NCI-H146 (cell line): Measurements from ENCODE around the gene FTO.

Experiments used
- DNase-seq: peaks from one replicate; lab custom pipeline; 2025; lab: John Stamatoyannopoulos, UW

The FTO gene

DNA sequence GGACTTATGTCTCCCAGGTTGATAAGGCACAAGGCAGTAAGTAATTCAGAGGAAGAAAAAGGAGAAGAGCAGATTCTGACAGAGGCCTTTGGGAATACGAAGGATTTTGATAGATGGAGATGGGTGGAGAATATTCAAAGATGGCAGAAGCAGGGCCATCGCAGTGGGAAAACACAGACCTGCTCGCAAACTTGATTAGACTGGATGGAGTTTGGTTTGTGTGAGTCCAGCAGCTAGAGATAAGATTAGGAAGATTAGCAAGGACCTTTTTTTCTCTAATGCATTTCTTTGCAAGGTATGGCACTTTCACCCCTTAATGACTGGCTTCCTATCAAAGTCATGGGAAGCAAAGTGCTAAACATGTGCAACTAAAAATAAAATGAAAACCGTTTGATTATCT, 196.7 kb downstream of the FTO start:
- no peak for DNase-seq

DNA sequence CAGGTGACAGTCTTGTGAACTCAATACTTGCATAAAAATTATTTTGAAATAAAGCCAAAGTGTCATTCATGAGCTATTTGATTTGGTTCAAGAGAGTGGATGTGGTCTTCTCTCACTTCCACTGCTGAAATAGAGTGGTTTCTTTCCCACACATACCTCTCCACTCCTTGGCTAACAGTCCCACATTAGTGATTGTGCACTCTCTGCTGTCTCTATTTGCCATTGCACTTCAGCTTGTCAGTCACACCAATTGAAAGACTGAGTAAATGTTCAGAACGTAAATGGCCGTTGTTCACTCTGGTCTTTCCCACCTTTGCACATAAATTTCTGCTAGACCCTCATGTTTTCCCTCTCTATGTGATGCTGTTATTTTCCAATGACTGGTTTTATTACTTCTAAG, 197.5 kb downstream of the FTO start:
- DNase-seq = no peak

DNA sequence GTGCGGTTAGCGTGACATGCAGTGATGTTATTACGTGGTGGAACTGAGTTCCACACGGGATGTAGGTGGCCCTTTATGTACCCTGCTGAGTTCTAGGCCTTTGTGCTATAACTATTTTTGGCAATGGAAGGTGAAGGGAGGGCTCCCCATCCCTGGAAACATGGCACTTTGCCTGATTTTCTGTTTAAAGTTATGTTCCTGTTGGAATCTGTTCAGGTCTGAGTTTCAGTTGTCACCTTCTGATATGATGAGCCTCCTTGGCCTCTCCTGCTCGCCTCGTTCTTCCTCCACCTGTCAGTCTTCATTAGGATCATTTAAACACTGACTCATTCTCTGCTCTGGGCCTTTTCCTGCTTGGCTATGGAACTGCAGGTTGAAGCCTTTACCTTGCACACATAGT, 200.6 kb downstream of the FTO start:
- no peak for DNase-seq

DNA sequence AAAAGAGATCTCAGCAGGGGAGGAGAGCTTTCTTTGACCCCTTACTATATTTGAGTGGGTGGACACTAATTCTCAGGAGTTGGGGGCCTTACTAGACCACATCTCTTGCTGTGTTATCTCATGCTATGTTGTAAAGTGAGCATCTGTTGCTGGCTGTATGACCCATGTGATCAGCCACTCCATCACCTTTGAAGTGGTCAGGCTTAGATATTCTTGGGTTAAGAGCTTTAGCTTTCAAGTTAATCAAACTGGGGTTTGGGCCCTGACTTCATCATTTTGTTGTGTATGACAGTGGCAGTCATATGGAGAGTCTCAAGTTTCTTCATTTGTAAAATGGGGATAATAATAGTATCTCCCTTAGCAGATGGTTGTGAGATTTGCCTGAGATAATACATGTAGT, 201.1 kb downstream of the FTO start:
- no peak for DNase-seq

DNA sequence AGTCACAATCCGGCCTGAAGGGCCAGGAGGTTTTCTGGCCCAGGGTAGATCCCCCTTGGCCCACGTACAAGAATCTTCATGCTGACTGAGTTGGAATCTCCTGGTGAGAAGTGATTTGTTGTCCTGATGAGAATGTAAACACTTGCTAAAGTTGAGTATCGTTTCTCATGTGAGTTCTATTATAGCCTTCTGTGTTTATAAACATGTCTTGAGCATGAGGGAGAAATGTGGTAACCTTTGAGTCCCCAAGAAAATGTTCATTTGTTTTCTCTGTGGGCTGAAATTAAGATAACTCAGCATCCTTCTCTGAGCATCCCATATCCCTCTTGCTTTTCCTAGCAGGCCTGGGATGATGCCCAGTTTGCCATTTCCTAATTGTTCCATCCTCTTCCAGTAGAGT, 204.8 kb downstream of the FTO start:
- DNase-seq = no peak

DNA sequence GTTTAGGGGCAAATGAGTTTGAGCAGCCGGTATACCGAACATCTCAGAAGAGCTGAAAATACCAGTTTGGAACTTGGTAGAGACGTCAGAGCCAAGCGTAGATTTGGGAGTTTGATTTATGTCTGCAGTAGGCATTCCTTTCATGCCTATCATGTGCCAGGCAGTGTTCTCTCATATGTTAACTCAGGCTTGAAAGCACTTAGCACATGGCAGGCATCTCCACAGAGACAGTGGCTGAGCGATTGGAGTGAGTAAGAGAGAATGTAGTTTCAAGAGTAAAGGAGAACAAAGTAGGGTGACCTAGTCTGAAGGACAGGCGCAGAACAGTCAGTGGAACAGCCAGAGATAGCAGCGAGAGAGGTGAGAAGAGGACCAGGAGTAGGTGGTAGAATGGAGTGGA, 207.0 kb downstream of the FTO start:
- DNase-seq = no peak

DNA sequence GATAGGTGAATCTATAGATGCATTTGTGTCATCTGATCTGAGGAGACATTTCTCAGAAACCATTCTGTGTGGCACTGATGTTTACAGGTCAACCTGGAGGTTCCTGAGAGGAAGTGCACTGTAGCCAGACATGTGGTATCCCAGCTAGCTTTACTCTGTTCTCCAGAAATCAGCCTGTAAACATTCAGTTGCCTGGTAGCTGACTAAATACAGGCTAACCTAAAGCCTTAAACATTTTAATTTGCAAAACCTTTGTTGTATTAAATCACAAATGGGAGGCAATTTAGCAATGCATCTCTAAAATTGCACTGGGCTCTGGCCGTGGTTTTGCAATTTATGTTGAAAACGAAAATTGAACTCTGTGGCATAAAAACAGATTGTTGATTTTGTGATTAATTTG, 207.6 kb downstream of the FTO start:
- DNase-seq = no peak

DNA sequence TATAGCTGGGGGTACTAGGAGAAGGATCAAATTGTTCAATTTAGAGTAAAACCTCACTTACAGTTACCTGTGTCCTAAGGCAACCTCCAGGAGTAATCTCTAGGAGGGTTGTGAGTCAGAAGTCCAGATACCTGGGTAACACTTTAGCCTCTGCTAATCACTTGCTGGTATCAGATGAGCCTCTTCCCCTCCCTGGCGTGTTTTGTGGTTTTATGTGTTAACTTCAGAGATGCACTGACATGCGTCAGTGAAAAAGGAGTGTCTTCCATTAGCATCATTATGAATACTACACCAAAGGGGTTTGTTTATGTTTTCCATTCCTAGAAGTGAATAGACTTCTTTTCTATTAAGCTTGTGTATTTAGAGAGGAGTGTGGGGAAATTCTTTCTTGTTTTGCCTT, 208.2 kb downstream of the FTO start:
- DNase-seq = no peak

DNA sequence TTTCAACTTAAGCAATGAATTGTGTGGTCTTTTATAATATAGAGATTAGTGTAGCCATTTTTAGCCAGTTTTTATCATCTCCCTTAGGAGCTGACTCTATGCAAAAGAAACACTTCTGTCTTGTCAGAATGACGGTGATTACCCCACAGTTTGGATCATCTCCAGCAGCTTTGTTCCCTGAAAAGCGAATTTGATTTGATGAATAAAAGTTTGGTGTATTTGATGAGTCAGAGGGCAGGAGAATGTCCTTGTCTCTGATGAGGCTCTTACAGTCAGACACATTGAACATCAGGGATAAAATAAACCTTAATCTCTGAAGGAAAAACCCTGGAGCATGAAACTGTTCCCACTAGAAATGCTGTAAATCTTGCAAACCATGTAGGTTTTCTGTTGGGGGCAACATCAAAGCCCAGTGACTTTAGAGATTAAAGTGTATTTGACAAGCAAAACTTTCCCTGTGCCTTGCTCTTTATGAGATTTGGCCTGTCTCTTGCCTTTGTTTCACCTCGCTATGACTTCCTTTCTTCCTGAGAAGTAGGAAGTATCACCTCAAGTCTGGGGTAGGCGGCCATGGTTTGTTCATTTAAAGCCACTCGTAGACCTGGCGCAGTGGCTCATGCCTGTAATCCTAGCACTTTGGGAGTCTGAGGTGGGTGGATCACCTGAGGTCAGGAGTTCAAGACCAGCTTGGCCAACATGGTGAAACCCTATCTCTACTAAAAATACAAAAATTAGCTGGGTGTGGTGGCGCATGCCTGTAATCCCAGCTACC, 209.3 kb downstream of the FTO start:
- no peak for DNase-seq

DNA sequence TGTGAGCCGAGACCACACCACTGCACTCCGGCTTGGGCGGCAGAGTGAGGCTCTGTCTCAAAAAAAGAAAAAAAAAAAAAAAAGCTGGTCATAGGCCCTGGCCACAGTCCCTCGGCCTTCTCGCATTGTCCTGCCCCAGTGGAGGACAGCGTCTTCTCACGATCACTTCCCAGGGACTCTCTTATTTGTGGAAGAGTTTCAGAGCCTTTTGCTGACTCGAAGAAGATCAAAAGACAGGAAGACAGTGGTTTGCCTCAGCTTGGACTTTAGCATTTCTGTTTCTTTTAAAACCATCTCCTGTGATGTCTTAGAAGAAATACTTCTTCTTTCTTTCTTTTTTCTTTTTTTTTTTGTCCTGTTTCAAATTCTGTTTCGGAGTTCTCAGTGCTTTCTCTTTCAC, 210.0 kb downstream of the FTO start:
- no peak for DNase-seq

DNA sequence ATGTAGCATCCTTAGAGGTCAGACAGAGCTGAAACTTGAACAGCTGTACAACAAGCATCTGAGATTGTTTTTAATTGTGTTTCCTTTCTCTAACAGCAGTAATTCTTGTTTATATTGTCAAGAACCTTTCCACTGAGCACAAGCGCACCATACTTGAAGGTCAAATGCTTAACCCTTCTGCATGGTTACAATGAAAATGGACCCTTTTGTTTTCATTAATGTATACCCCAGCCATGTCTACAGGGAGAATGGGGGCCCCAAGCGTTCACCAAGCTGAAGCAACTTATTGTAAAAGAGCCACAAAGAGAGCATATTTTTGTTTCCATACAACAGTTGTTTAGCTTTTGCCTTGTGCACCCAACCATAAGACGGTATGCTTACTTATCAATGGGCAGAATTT, 210.8 kb downstream of the FTO start:
- no peak for DNase-seq

DNA sequence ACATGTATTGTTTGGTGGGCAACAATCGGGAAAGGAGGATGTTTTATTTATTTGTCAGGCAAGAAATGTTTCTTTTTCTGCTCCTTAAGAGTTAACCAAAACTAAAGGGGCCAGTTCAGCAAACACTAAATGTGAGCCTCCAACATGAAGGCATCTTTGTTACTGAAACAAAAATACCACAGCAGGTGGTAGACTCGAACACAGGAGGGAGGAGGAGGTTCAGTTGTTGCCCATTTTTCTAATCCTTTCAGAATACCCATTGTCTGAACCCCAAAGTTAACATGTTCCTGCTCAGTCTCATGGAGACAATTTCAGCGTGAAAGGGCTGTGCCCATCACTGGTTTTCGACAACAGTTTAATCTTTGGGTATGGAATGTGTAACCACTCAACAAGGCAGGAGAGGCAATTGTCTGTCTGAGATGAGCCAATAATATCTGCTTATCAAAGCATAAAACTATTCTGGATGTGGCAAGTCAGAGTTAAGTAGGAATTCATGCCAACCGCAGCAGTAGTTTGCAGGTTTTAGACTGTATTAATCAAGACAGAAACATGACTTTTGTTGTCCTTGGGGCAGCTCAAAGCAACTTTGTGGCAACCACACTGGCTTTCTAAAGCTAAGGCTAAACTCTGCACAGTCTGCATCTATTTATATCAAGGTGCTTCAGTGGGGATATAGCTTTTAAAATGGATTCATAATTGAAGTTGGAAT, 211.7 kb downstream of the FTO start:
- DNase-seq = no peak

DNA sequence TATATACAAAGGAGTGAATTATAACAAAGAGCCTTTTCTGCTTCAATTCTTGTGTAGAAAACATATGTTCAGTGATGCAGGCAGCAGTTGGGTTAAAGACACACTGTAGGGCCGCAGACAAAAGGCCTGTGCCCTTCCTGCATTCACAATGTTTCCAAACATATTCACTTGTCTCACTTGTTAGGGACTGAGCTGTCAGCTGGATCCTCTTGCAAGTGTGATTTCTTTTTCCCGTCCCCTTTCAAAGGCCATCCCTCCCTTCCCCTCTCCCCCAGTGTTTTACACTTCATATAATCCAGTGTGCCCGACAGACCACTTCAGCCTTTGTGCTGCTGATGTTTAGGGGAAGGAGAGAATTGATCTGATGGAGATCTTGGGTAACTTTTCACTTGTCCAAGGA, 217.0 kb downstream of the FTO start:
- no peak for DNase-seq

DNA sequence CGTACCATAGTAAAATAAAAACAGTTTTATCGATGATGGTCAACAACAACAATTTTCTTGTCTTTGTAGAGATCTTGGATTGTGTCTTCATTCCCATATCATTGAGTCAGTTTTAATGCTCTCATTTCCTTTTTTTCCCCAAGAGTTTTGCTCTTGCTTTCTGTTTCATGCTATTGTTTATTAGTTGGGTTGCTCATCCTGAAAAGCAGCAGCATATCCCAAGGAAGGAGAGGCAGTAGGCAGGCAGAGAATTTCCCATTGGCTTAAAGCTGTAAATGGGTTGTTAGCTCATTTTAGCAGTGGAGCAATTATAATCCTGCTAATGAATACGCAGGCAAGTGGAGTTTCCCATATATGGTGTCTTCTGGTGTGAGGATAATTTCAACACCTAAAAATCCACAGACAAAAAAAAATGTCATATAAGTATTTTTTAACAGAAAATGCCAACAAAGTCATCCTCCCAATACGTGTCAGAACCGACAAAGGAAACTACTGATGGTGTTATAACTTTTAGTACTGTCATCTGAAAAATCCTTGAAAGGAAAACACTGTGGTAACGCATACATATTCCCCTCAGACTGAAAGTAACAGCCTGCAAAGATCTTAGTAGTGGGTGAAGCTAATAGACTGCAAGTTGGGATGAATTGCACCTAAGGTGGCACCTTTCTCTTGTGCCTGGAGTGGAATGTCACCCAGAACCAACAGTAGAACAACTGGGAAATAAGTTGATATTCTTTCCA, 218.3 kb downstream of the FTO start:
- DNase-seq = no peak

DNA sequence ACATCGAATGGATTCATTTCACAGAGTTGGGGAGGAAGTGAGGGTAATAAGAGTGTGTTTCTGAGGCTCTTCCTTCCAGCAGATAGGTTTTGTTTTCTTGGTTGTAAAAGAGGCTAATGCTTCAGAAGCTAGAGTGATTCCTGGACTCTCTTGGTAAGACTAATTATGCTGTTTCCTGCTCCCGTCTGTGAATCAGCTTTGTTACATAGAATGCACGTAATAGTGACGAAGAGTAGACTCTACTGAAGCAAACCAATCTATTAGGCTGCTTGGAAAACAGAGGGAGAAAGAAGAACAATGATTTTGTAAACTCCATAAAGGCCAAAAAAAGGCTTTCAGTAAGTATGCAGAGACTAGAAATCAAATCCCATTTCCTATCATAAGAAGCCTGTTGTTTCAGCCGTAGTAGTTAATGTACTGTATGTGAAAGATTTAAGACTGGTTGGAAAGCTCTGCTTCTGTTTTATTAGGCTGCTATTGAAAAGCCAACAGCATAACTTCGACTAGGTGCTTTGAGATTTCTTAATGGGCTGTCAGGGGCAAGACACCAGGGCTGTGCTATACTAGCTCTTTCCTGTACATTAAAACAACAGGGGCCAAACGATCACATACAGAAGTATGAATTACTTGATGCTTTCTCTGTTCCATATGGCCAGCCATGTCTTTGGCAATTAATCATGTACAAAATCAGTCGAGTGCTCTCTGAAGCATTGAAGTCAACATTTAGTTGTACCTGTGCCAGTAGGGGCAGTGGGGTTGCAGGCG, 219.0 kb downstream of the FTO start:
- no peak for DNase-seq

DNA sequence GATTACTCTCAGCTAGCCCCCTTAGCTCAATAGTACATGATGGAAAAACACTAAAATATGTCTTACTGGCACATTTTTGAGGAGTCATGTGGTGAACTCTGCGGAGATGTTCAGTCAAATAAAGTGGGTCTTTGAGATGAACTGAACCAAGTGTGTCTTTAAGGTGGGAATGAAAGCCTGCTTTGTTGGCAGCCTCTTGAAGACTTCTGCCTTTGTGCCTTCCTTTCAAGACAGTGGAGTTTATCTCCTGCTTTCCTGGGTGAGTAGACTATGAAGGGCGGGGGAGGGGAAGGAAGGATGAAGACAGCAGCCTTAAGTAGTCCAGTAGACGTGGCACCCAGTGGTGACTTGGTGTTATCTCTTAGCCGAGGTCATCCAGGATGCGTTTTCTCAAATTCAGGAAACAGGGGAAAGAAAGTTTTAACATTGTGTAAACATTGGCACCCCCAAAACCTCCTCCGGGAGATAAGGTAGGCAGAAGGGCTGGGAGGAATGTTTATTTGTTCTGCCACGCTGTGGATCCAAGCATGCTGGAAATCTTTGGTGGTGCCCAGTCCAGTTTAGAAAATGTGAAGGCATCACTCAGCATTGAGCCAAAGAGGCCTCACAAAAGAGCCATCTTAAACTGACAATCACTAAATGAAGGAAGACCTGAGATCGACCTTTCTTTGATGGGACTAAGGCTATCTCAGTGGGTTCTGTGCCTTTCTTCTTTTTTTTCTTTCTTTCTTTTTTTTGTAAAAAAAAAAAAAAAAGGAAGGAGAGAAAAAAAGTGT, 220.6 kb downstream of the FTO start:
- no peak for DNase-seq

DNA sequence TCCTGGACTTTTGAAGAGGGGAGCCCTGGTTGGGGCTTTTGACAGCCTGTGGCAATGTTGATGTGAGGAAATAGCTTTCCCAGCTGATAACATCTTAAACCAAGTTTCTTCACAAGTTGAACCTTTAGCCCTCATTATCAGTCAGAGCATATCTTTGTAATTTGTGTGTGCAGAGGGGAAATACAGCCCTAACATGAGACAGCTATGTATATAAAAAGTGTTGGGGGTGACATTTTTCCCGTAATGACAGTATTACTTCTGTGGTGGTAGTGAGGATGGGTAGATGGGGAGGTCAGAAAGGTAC, 221.1 kb downstream of the FTO start:
- DNase-seq = no peak

DNA sequence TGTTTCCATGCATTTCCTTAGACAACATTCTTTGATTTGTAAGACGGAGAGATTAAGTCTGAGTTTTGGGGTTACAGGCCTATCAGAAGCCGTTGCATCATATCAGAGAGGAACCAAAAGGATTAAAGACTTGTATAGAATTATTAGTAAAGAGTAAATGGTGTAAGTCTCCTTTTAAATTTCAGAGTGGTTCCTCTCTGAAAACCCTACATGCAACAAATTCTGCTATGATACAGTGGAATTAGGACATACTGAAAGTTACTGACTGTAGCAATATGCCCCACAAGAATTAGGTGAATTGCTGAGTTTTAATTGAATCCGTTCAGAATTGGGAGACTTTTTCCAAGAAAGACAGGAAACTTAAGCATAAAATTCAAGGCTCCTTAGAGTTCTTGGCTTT, 221.6 kb downstream of the FTO start:
- no peak for DNase-seq

DNA sequence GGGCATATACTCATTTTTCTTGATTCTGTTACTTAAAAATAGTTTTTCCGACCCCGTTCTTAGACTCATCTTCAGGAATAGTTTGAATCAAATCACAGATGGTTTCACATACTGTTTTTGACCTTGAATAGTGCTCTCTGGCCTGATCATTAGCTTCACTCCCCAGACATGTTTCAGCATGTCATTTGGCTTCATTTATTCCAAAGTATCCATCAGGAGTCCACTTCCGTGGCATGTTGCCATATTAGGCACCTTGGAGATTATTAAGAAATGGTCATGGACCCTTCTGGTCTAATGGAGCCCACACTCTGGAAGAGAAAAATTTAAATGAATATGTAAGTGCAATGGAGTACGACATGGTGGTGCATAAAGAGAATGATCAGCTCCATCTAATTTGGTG, 222.3 kb downstream of the FTO start:
- DNase-seq = no peak

DNA sequence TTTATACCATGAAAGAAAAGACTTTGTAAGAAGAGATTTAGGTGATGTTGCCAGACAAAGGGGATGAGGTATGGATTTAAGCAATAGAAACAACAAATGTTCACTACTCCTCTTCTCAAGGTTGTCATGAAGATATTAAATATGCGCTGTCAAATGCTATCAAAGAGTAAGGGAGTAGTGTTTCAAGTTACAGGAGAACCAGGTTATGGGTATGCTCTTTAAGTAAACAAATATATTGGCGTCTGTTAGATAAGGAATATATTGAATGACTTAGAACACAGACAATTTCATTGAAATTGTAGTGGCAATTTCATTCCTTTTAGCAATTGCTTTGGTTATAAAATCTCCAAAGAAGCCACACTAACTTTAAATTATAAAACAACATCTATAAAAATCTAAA, 229.0 kb downstream of the FTO start:
- no peak for DNase-seq

DNA sequence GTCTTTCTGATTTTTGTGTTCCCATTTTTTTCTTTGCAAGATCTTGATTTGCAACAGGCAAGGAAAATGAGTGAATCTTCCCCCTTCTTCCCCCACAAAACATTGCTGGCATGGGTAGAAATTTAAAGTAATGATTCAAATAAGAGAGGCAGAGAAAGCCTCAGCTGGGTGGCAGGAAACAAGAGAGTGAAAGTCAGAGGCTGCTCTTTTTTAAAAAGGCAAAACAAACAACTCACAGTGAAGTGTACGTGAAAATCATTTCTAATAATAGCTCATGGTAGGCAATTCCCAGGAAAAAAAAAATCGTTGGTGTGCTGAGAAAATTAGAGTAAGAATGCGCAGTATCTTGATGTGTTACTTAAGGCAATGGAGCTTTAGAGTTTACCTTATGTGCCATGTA, 229.5 kb downstream of the FTO start:
- peak; percentile 20 for DNase-seq

DNA sequence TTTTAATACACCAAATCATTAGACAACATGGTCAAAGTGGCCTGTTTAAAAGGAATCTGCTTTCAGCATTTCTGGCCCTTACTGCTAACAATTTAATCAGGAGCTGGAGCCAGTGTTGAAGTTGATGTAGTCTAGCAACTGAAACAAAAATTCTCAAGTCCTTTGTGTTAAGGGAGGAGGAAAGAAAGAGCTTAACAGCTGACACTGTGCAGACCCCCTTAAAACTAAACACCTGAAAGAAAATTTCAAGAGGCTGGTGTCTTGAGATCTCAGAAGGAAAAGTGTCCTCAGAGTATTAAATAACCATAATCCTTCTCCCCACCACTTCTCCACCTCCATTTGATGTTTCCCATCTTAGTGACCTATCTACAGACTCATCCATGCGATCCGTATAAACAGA, 232.1 kb downstream of the FTO start:
- no peak for DNase-seq
